ENCODE measurements around the gene FRMPD1. TPM values are rescaled to one million over a fixed set of nuclear protein-coding genes. Genes with fewer than 3 reads are reported as not detected.

The FRMPD1 gene
- total and polyA plus RNA-seq, 2 of the 13 experiments (the other 11 are each of a cell fraction or from before 2014, with no cell fraction given), result not detected

DNA sequence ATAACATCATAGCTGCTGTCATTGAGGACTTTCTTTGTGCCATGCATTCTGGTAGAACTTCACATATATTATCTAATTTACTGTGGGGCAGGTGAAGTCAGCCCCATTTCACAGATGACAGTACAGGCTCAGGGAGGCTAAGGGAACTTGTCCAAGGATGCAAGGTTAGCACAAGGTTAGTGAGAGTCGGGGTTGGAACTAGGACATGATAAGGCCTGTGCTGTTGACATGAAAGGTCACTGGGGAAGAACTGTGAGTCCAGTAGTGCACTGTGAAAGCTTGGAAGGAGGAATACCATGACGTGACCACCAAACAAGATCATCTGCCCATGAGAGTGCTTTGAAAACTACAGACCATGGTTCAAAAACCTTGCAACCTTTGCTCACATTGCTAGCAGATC lies 26.7 kb downstream of the FRMPD1 start:
- Histone ChIP-seq H4K20me1 (ENCODE audit: insufficient read depth, low read length) (no peaks in the 10 kb centered on the region), H3K9me3 (ENCODE audit: low read length) (no peaks in the 10 kb centered on the region), H3K4me3 (replicated peaks in 1 of 3; ENCODE audit: insufficient read depth in 1 of 3, low read depth in 2 of 3, low read length in 3 of 3) (no peak overlapping the region), H3K9ac (ENCODE audit: insufficient read depth, low read depth, low read length) (no peak overlapping the region), H3K4me1 (ENCODE audit: insufficient read depth, low read length) (no peaks in the 10 kb centered on the region), H3K27ac (ENCODE audit: extremely low read length, insufficient read depth, low read length) (no peak overlapping the region), H3K4me2 (ENCODE audit: low read depth, low read length) (no peak overlapping the region), H3K79me2 (ENCODE audit: insufficient read depth, low read length) (no peaks in the 10 kb centered on the region), H3K27me3 (ENCODE audit: control insufficient read depth in 1 of 2, insufficient read depth in 2 of 2, low read length in 2 of 2) (peaks cover 3 to 52% of the 10 kb centered on the region in 2 experiments; a peak in 4 of 5 replicates), H2AFZ (ENCODE audit: low read length) (no peak overlapping the region), H3K36me3 (replicated peaks in 1 of 2; ENCODE audit: control insufficient read depth in 1 of 2, insufficient read depth in 2 of 2, low read length in 2 of 2) (no peaks in the 10 kb centered on the region)
- TF ChIP-seq, protein P1, sequence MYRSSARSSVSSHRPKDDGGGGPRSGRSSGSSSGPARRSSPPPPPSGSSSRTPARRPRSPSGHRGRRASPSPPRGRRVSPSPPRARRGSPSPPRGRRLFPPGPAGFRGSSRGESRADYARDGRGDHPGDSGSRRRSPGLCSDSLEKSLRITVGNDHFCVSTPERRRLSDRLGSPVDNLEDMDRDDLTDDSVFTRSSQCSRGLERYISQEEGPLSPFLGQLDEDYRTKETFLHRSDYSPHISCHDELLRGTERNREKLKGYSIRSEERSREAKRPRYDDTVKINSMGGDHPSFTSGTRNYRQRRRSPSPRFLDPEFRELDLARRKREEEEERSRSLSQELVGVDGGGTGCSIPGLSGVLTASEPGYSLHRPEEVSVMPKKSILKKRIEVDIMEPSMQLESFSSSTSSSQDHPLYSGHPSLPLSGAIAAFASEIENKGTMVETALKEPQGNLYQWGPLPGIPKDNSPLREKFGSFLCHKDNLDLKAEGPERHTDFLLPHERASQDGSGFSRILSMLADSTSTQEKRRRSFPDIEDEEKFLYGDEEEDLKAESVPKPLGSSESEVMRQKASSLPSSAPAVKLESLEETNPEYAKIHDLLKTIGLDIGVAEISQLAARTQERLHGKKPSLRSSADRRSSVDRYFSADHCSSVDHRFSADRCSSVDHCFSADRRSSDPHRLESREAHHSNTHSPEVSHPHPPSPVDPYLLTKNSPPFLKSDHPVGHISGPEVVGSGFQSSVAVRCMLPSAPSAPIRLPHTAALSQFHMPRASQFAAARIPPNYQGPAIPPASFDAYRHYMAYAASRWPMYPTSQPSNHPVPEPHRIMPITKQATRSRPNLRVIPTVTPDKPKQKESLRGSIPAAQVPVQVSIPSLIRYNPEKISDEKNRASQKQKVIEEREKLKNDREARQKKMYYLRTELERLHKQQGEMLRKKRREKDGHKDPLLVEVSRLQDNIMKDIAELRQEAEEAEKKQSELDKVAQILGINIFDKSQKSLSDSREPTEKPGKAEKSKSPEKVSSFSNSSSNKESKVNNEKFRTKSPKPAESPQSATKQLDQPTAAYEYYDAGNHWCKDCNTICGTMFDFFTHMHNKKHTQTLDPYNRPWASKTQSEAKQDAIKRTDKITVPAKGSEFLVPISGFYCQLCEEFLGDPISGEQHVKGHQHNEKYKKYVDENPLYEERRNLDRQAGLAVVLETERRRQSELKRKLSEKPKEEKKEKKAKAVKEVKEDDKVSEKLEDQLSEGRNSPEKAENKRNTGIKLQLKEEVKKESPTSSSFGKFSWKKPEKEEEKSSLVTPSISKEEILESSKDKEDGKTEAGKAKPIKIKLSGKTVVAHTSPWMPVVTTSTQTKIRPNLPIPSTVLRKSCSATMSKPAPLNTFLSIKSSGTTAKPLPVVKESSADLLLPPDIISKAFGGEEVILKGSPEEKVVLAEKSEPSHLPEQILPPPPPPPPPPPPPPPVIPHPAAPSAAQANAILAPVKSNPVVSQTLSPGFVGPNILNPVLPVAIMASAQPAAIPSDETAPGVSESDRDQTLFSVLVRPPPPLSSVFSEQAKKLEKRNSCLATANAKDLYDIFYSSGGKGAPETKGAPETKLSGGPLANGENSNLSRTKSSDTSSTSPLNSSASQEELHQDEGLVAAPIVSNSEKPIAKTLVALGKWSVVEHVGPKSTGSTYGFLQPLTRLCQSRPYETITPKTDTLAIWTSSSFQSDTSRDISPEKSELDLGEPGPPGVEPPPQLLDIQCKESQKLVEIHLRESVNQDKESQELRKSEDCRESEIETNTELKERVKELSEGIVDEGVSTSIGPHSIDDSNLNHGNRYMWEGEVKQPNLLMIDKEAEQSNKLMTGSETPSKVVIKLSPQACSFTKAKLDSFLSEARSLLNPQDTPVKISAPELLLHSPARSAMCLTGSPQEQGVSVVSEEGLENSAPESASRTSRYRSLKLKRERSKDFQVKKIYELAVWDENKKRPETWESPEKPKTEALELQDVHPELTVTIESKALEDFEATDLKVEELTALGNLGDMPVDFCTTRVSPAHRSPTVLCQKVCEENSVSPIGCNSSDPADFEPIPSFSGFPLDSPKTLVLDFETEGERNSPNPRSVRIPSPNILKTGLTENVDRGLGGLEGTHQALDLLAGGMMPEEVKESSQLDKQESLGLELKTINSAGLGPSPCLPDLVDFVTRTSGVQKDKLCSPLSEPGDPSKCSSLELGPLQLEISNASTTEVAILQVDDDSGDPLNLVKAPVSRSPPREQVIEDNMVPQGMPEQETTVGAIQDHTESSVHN (CRISPR knock-in tag; IDR thresholded peaks at IDR 0.05), result no peak
- TF ChIP-seq, protein P2, sequence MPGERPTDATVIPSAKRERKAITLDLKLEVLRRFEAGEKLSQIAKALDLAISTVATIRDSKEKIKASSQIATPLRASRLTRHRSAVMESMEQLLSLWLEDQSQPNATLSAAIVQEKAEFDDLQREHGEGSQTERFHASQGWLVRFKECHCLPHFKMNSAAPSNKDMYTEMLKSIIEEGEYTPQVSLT (CRISPR knock-in tag; IDR thresholded peaks at IDR 0.05; ENCODE audit: borderline replicate concordance, low read depth), result no peak
- TF ChIP-seq PHF5A (CRISPR knock-in tag; IDR thresholded peaks at IDR 0.05; ENCODE audit: low read depth, unreplicated experiment) (no peak), FOXC1 (CRISPR knock-in tag; IDR thresholded peaks at IDR 0.05; ENCODE audit: borderline replicate concordance) (no peak), ZNF766 (CRISPR knock-in tag; IDR thresholded peaks at IDR 0.05; ENCODE audit: borderline replicate concordance) (no peak)
- TF ChIP-seq, protein P3, sequence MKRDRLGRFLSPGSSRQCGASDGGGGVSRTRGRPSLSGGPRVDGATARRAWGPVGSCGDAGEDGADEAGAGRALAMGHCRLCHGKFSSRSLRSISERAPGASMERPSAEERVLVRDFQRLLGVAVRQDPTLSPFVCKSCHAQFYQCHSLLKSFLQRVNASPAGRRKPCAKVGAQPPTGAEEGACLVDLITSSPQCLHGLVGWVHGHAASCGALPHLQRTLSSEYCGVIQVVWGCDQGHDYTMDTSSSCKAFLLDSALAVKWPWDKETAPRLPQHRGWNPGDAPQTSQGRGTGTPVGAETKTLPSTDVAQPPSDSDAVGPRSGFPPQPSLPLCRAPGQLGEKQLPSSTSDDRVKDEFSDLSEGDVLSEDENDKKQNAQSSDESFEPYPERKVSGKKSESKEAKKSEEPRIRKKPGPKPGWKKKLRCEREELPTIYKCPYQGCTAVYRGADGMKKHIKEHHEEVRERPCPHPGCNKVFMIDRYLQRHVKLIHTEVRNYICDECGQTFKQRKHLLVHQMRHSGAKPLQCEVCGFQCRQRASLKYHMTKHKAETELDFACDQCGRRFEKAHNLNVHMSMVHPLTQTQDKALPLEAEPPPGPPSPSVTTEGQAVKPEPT (CRISPR knock-in tag; IDR thresholded peaks at IDR 0.05; ENCODE audit: low read depth), result no peak
- TF ChIP-seq, protein P4, sequence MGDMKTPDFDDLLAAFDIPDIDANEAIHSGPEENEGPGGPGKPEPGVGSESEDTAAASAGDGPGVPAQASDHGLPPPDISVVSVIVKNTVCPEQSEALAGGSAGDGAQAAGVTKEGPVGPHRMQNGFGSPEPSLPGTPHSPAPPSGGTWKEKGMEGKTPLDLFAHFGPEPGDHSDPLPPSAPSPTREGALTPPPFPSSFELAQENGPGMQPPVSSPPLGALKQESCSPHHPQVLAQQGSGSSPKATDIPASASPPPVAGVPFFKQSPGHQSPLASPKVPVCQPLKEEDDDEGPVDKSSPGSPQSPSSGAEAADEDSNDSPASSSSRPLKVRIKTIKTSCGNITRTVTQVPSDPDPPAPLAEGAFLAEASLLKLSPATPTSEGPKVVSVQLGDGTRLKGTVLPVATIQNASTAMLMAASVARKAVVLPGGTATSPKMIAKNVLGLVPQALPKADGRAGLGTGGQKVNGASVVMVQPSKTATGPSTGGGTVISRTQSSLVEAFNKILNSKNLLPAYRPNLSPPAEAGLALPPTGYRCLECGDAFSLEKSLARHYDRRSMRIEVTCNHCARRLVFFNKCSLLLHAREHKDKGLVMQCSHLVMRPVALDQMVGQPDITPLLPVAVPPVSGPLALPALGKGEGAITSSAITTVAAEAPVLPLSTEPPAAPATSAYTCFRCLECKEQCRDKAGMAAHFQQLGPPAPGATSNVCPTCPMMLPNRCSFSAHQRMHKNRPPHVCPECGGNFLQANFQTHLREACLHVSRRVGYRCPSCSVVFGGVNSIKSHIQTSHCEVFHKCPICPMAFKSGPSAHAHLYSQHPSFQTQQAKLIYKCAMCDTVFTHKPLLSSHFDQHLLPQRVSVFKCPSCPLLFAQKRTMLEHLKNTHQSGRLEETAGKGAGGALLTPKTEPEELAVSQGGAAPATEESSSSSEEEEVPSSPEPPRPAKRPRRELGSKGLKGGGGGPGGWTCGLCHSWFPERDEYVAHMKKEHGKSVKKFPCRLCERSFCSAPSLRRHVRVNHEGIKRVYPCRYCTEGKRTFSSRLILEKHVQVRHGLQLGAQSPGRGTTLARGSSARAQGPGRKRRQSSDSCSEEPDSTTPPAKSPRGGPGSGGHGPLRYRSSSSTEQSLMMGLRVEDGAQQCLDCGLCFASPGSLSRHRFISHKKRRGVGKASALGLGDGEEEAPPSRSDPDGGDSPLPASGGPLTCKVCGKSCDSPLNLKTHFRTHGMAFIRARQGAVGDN (CRISPR knock-in tag; IDR thresholded peaks at IDR 0.05), result no peak
- no peak for DNase-seq (ENCODE audit: low spot score)
- WGBS (ENCODE audit: low lambda C conversion rate), result 3% methylated on average over 2 of the region's 2 CpGs
- no peak for FAIRE-seq
- BruUV-seq (replicated peaks), result no TSS peak
- CTCF ChIA-PET (ENCODE audit: low intra/inter-chr PET ratio, low total read pairs), result no interaction called here
- ATAC-seq, result no peak
- intact Hi-C loops (cut with micrococcal nuclease; ENCODE audit: unreplicated experiment), result no loop called here
- in situ Hi-C loops (cut with HindIII; ENCODE audit: extremely low pct_ligation_motif_present, low pct_unique_long_range_greater_than_20kb), result no loop called here
- POLR2A ChIA-PET, result no interaction called here

Data from HepG2 (cell line).